ENCODE results near the gene RPL37A.

RPL37A gene

GRCh38 chr2:216546241-216546640, 47.6 kb downstream of the RPL37A start:
- TF ChIP-seq CTCF (conservative IDR thresholded peaks at IDR 0.05; ENCODE audit: low read depth), result no peak
- peak overlapping the region; percentile 76 for H3K27ac ChIP-seq
- ChIA-PET POLR2A (ENCODE audit: low non-redundant PET) (no interaction called here), CTCF (interaction anchor here (0.6 kb wide), 1 partner anchor 23 kb away, joined by 4 read pairs; no protein-coding TSS in a partner anchor)
- no peak for DNase-seq (ENCODE audit: low spot score)

- peak overlapping the region; percentile 76 for H3K27ac ChIP-seq
- no peak for TF ChIP-seq CTCF (conservative IDR thresholded peaks at IDR 0.05; ENCODE audit: low read depth)
- peak; percentile 73 for DNase-seq (ENCODE audit: low spot score)
- ChIA-PET CTCF (interaction anchor here (0.6 kb wide), 3 partner anchors 23 to 694 kb away, joined by 3 to 9 read pairs (median 4); no protein-coding TSS in a partner anchor), POLR2A (ENCODE audit: low non-redundant PET) (no interaction called here)
These were observed 48.2 kb downstream of the RPL37A start for GRCh38 chr2:216546641-216547403.

GRCh38 chr2:216548901-216549331, 50.3 kb downstream of the RPL37A start:
- no peak for TF ChIP-seq CTCF (conservative IDR thresholded peaks at IDR 0.05; ENCODE audit: low read depth)
- ChIA-PET POLR2A (ENCODE audit: low non-redundant PET) (no interaction called here), CTCF (no interaction called here)
- DNase-seq (ENCODE audit: low spot score), result no peak
- no peak overlapping the region for H3K27ac ChIP-seq

GRCh38 chr2:216549926-216550690, 51.5 kb downstream of the RPL37A start:
- ChIA-PET CTCF (interaction anchor here (0.8 kb wide), 1 partner anchor 115 kb away, joined by 3 read pairs; no protein-coding TSS in a partner anchor), POLR2A (ENCODE audit: low non-redundant PET) (no interaction called here)
- H3K27ac ChIP-seq, result peak overlapping the region; percentile 64
- DNase-seq (ENCODE audit: low spot score), result no peak
- no peak for TF ChIP-seq CTCF (conservative IDR thresholded peaks at IDR 0.05; ENCODE audit: low read depth)

- H3K27ac ChIP-seq, result peak overlapping the region; percentile 90
- ChIA-PET POLR2A (ENCODE audit: low non-redundant PET) (interaction anchor here (0.6 to 1.0 kb wide), 2 partner anchors 19 to 101 kb away, joined by 3 read pairs; no protein-coding TSS in a partner anchor), CTCF (interaction anchor here (0.6 to 0.8 kb wide), 2 partner anchors 14 to 114 kb away, joined by 3 read pairs; no protein-coding TSS in a partner anchor)
These were observed 52.8 kb downstream of the RPL37A start for GRCh38 chr2:216551234-216552068.

More at GRCh38 chr2:216551234-216552068, 52.8 kb downstream of the RPL37A start:
- peak; percentile 65 for DNase-seq (ENCODE audit: low spot score)
- no peak for TF ChIP-seq CTCF (conservative IDR thresholded peaks at IDR 0.05; ENCODE audit: low read depth)

Data from RWPE1 (cell line).